ENCODE data around the gene RHOH. TPM values are rescaled to one million over a fixed set of nuclear protein-coding genes. Genes with fewer than 3 reads are reported as not detected.

Gene RHOH
- total and polyA plus RNA-seq, 9 of the 15 experiments (the other 6 are each of a cell fraction or from before 2014, with no cell fraction given), result 14.3 to 37.7 (median 23.2) TPM

- no peak overlapping the region for H3K4me3 ChIP-seq
- no peak overlapping the region for H3K27ac ChIP-seq (ENCODE audit: extremely low read depth, low read depth, low read length)
- intact Hi-C loops (cut with micrococcal nuclease) (no loop called here), in situ Hi-C loops (cut with MboI) (no loop called here)
- peaks cover 12 to 14% of the 10 kb centered on the region in 2 experiments for H3K4me1 ChIP-seq (replicated peaks in 1 of 2; ENCODE audit: control insufficient read depth in 2 of 2, insufficient read depth in 2 of 2, low read length in 2 of 2)
- FAIRE-seq (no peak), DNase-seq (ENCODE audit: extremely low read depth in 1 of 4, low spot score in 3 of 4) (no peak), ATAC-seq (no peak)
- no peak overlapping the region for H3K4me2 ChIP-seq (ENCODE audit: insufficient read depth, low read length)
- no peaks in the 10 kb centered on the region for H3K9me3 ChIP-seq (replicated peaks; ENCODE audit: control insufficient read depth, insufficient read depth, low read depth, low read length)
- no peaks in the 10 kb centered on the region for H3K27me3 ChIP-seq (ENCODE audit: control insufficient read depth in 2 of 2, insufficient read depth in 2 of 2, low read length in 2 of 2)
- H3K79me2 ChIP-seq (ENCODE audit: control insufficient read depth, insufficient read depth, low read length), result peaks cover 6% of the 10 kb centered on the region; the same call in 2 of the 3 replicates
- H4K20me1 ChIP-seq (replicated peaks; ENCODE audit: control insufficient read depth, insufficient read depth, low read length), result no peaks in the 10 kb centered on the region; the same call in 1 of the 2 replicates
- TF ChIP-seq ZNF197 (CRISPR knock-in tag; IDR thresholded peaks at IDR 0.05; ENCODE audit: low read depth) (no peak), IFI16 (CRISPR knock-in tag; IDR thresholded peaks at IDR 0.05) (no peak), MXD1 (CRISPR knock-in tag; IDR thresholded peaks at IDR 0.05; ENCODE audit: borderline replicate concordance, poor library complexity, severe bottlenecking) (no peak), PRMT5 (CRISPR knock-in tag; IDR thresholded peaks at IDR 0.05) (no peak), SIN3B (IDR thresholded peaks at IDR 0.05; ENCODE audit: low read depth) (no peak), CBX5 (IDR thresholded peaks at IDR 0.05; ENCODE audit: borderline replicate concordance, low read depth) (no peak), TAF15 (IDR thresholded peaks at IDR 0.05; ENCODE audit: low read depth, low read length) (no peak), ADNP (tag; IDR thresholded peaks at IDR 0.05) (no peak), CBX2 (IDR thresholded peaks at IDR 0.05; ENCODE audit: insufficient read depth, low read length, poor library complexity, severe bottlenecking) (no peak), ZNF696 (CRISPR knock-in tag; conservative IDR thresholded peaks at IDR 0.05) (no peak)
- BruUV-seq (replicated peaks), result no TSS peak
- no peak overlapping the region for H2AFZ ChIP-seq (ENCODE audit: low read depth, low read length)
- CTCF ChIA-PET (ENCODE audit: low intra/inter-chr PET ratio), result no interaction called here
- peaks cover 40% of the 10 kb centered on the region for H3K36me3 ChIP-seq (ENCODE audit: control insufficient read depth, insufficient read depth, low read length)
- POLR2A ChIA-PET, result interaction anchor here (1.5 kb wide), 1 partner anchor 8 kb away, joined by 6 read pairs; no protein-coding TSS in a partner anchor
- 62% methylated on average over 2 of the region's 2 CpGs for WGBS (ENCODE audit: insufficient coverage, low coverage, missing lambda C conversion rate)
- no peak overlapping the region for H3K9ac ChIP-seq (ENCODE audit: insufficient read depth in 1 of 2, low read depth in 2 of 2, low read length in 2 of 2)
- no peaks in the 10 kb centered on the region for H3K9me1 ChIP-seq (ENCODE audit: control insufficient read depth, insufficient read depth, low read length)
These were observed 50.1 kb downstream of the RHOH start for GRCh38 chr4:40246938-40247337.

All from K562 (cell line).